Inflammatory macrophage (primary cell): Measurements from ENCODE around the gene LUC7L.
"Not testable (repeated sequence)": the region's sequence is repeated elsewhere in the genome, so short reads cannot be mapped to it uniquely, and the experiment has no call there.

Experiments
- DNase-seq, 2 donors: peaks; one replicate each; pipeline ENCODE4 v3.0.0-alpha.2; 2020 to 2022

Gene LUC7L

GRCh38 chr16:164134-164823 lies 65.0 kb downstream of the LUC7L start:
- not testable (repeated sequence) for DNase-seq

GRCh38 chr16:163696-164095 lies 65.6 kb downstream of the LUC7L start:
- not testable (repeated sequence) for DNase-seq

GRCh38 chr16:163139-163538 lies 66.1 kb downstream of the LUC7L start:
- not testable (repeated sequence) for DNase-seq

- no peak for DNase-seq
Measured at GRCh38 chr16:162271-162991, 66.8 kb downstream of the LUC7L start.

GRCh38 chr16:160691-161190 lies 68.5 kb downstream of the LUC7L start:
- DNase-seq, result no peak

GRCh38 chr16:160242-160641 lies 69.0 kb downstream of the LUC7L start:
- not testable (repeated sequence) for DNase-seq

GRCh38 chr16:159136-159849 lies 70.0 kb downstream of the LUC7L start:
- DNase-seq, result no peak

GRCh38 chr16:155031-155398 lies 74.2 kb downstream of the LUC7L start:
- DNase-seq, result no peak

- DNase-seq, result peak in 1 of 2 donors; percentile 3
Measured at GRCh38 chr16:154217-155030, 74.8 kb downstream of the LUC7L start.

- not testable (repeated sequence) for DNase-seq
Measured at GRCh38 chr16:153550-154216, 75.6 kb downstream of the LUC7L start.

- DNase-seq, result not testable (repeated sequence)
Measured at GRCh38 chr16:153129-153521, 76.1 kb downstream of the LUC7L start.

GRCh38 chr16:152141-153128 lies 76.8 kb downstream of the LUC7L start, which contains the start of gene HBZ:
Gene HBZ, plus strand, starts transcription at chr16:152644. Its CDS starts 266 bp downstream, at chr16:152910.
- no peak for DNase-seq

GRCh38 chr16:149024-149660 lies 80.1 kb downstream of the LUC7L start:
- no peak for DNase-seq

- DNase-seq, result no peak
Measured at GRCh38 chr16:146646-147045, 82.6 kb downstream of the LUC7L start.

- no peak for DNase-seq
Measured at GRCh38 chr16:144797-145252, 84.4 kb downstream of the LUC7L start.

- no peak for DNase-seq
Measured at GRCh38 chr16:143456-143855, 85.8 kb downstream of the LUC7L start.

GRCh38 chr16:143047-143446 lies 86.2 kb downstream of the LUC7L start:
- DNase-seq, result no peak

- DNase-seq, result no peak
Measured at GRCh38 chr16:142405-142967, 86.8 kb downstream of the LUC7L start.

GRCh38 chr16:140175-140857 lies 88.9 kb downstream of the LUC7L start:
- DNase-seq, result no peak
